NCI-H2029 (cell line): ENCODE data around the gene SLC2A4RG.

ENCODE experiments used
- DNase-seq: peaks from one replicate; lab custom pipeline; 2025; lab: John Stamatoyannopoulos, UW

Gene SLC2A4RG

GRCh38 chr20:63777614-63778013 lies 38.0 kb downstream of the SLC2A4RG start:
- no peak for DNase-seq

DNA sequence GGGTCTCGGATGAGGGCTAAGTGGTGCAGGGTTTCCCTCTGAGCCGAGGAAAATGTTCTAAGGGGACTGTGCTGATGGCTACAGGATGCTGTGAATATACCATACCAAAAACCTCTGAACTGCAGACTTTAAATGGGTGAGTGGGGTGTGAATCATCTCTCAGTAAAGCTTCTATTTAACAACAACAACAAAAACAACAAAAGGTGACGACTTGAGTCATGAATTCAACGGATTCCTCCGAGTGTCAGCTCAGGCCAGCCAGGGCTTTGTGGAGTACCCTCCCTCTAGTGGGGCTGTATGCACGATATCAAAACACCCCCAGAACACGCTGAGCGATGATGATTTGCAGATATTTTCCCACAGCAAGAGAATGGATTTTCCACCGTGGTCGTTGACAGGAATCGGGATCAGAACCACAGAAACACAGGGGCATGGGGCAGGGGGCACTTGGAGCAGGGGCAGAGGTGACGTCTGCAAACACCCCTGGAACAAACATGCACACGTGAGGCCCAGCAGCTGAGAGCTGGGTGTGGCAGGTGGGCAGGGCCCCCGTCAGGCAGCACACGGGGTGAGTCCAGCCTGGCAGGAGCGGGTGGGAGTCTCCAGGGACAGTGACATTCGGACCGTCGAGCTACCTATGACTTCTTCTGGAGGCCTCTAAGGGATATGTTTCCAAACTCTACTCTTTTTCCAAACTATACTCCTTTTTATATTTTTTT lies 38.6 kb downstream of the SLC2A4RG start:
- DNase-seq: no peak

DNA sequence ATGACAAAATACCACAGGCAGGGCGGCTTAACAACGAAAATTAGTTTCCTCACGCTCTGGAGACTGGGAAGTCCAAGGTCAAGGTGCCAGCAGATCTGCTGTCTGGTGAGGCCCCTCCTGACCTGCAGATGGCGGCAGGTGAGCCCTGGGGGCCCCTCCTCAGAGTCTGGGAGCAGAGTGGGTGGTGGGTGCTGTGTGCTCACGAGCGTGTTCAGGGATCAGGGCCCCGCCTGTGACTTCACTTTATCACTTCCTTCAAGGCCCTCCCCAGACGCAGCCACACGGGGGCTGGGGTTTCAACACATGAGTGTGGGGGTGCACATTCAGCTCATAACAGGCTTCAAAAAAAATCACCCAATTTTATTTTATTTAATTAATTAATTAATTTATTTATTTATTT lies 39.3 kb downstream of the SLC2A4RG start:
- DNase-seq: no peak

GRCh38 chr20:63781181-63781580 lies 41.6 kb downstream of the SLC2A4RG start:
- no peak for DNase-seq

GRCh38 chr20:63782051-63782471 lies 42.5 kb downstream of the SLC2A4RG start:
- DNase-seq: no peak

GRCh38 chr20:63782521-63782971 lies 43.0 kb downstream of the SLC2A4RG start:
- DNase-seq: no peak

- DNase-seq: no peak
These were observed 44.4 kb downstream of the SLC2A4RG start for GRCh38 chr20:63783970-63784369.

GRCh38 chr20:63785691-63786131 lies 46.1 kb downstream of the SLC2A4RG start:
- no peak for DNase-seq

- DNase-seq: no peak
These were observed 47.7 kb downstream of the SLC2A4RG start for GRCh38 chr20:63787302-63787701.

DNA sequence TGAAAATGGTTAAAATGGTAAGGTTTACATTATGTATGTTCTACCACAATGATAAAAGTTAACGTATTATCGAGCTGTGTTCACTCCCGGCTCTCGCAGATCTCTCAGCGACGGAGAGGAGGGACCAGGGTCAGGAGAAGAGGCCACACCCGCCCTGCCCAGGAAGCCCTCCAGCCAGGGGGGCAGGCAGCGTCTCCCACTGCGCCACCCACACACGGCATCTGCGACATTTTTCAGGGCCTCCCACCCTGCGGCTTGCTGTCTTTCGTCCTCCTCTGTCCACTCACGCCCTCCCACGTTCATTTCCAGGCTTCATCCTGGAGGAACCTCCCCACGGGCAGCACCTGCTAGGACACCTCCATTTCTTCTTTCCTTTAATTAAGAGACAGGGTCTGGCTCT lies 48.2 kb downstream of the SLC2A4RG start:
- DNase-seq: no peak

- DNase-seq: no peak
These were observed 50.4 kb downstream of the SLC2A4RG start for GRCh38 chr20:63789836-63790571.

- DNase-seq: no peak
These were observed 51.1 kb downstream of the SLC2A4RG start for GRCh38 chr20:63790572-63791168.

DNA sequence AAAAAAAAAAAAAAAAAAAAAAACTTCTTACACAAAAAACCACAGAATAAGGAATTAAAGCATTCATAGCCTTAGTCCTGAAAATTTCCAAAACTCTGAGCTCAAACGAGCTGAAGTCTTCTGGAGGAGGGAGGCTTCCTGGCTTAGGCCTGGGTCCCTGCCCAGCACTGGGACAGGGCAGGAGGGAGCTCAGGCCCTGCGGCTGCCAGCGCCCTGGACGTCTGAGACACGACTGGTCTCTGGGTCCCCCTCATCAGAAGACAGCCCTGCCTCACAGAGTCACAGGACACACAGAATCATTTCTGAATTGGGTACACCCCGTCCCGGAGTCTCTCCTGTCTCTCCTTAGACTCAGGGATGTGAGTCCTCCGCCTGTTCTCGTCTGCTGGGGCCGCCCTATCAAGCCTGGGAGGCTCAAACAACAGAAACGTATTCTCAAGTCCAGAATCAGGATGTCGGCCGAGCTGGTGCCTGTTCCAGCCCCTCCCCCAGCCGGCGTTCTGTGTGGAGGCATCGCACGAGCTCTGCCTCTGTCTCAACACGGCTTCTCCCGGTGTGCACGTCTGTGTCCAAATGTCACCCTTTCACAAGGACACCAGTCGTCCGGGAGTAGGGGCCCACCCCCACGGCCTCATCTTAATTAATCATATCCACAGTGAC lies 52.1 kb downstream of the SLC2A4RG start:
- DNase-seq: no peak

DNA sequence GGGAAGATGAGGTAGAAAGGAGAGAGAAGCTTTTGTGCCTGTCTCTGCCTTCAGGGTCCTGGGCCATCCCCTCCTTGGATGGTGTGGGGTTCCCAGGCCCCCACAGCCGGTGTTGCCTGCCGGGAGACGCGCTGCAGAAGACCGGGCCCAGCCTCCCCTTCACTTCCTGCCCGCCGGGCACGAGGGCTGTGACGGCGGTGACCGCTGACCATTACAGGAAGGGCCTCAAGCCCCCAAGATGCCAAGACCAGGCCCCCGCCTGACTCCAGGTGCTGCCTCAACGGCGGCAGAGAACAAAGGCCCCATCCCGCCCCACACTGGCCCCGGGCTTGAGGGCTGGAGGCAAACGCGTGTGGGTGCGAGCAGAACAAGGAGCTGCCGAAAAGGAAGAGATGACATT lies 53.3 kb downstream of the SLC2A4RG start:
- no peak for DNase-seq
